Muscle of leg (tissue), 11 donors: Measurements from ENCODE around the gene GSTO1. TPM values are rescaled to one million over a fixed set of nuclear protein-coding genes. Genes with fewer than 3 reads are reported as not detected.

Experiments
- DNase-seq: peaks from one replicate; pipeline ENCODE4 v3.0.0; 2013
- H3K27ac ChIP-seq: one replicate; pipeline ENCODE4 v1.5.1; 2013; ENCODE audit warnings: mild to moderate bottlenecking, low read length, control low read depth
- H3K27me3 ChIP-seq: one replicate; pipeline ENCODE4 v1.6.1; 2013; ENCODE audit warnings: low read length; ENCODE audit not compliant: control insufficient read depth, insufficient read depth
- H3K36me3 ChIP-seq: one replicate; pipeline ENCODE4 v1.6.1; 2013; ENCODE audit warnings: low read length; ENCODE audit not compliant: control insufficient read depth, insufficient read depth
- H3K4me1 ChIP-seq: one replicate; pipeline ENCODE4 v1.6.1; 2013; ENCODE audit warnings: low read length; ENCODE audit not compliant: control insufficient read depth, insufficient read depth
- H3K4me3 ChIP-seq: one replicate; pipeline ENCODE4 v1.5.1; 2013; ENCODE audit warnings: low read length, control low read depth
- H3K9me3 ChIP-seq: replicated peaks from 2 replicates; pipeline ENCODE4 v1.6.1; 2013; ENCODE audit warnings: low read depth, low read length; ENCODE audit not compliant: control insufficient read depth
- WGBS: methylation state at CpG from one replicate; pipeline ENCODE4 v1.1.5; 2013; ENCODE audit warnings: missing lambda C conversion rate; ENCODE audit not compliant: insufficient coverage; 5-methylcytosine and 5-hydroxymethylcytosine counted together
- polyA plus RNA-seq, 8 donors: library from polyadenylated mRNA; unstranded; fragments of 120-200 nt; gene quantifications; one replicate each; pipeline versions ENCODE4 v1.2.1 to v1.2.3, GENCODE V29; 2013; ENCODE audit warnings: inconsistent platforms in 1 of 8, low replicate concordance in 1 of 8; ENCODE audit not compliant: insufficient read length in 8 of 8, insufficient read depth in 1 of 8
- total RNA-seq: library from RNA; stranded (reverse); fragments of 120-200 nt; gene quantifications from one replicate; pipeline ENCODE4 v1.2.4, GENCODE V29; 2013

The GSTO1 gene
- total and polyA plus RNA-seq, 9 donors: 37.5 to 50.7 (median 45.2) TPM

GRCh38 chr10:104273286-104273685, 18.6 kb downstream of the GSTO1 start:
- WGBS: no CpG with 5 or more reads among the region's 1 CpG
- H3K36me3 ChIP-seq: no peaks in the 10 kb centered on the region
- no peak overlapping the region for H3K4me3 ChIP-seq

GRCh38 chr10:104273899-104274575, 19.3 kb downstream of the GSTO1 start:
- Histone ChIP-seq H3K36me3 (no peaks in the 10 kb centered on the region), H3K27me3 (peaks cover 12% of the 10 kb centered on the region), H3K4me3 (no peak overlapping the region), H3K4me1 (no peaks in the 10 kb centered on the region), H3K9me3 (no peaks in the 10 kb centered on the region), H3K27ac (no peak overlapping the region)
- no peak for DNase-seq
- 93% methylated on average over 3 of the region's 4 CpGs for WGBS

More at GRCh38 chr10:104273286-104273685, 18.6 kb downstream of the GSTO1 start:
- no peak for DNase-seq
- H3K27me3 ChIP-seq: peaks cover 12% of the 10 kb centered on the region
- peaks cover 2% of the 10 kb centered on the region for H3K4me1 ChIP-seq
- no peak overlapping the region for H3K27ac ChIP-seq
- no peaks in the 10 kb centered on the region for H3K9me3 ChIP-seq

- no peaks in the 10 kb centered on the region for H3K9me3 ChIP-seq
- H3K27me3 ChIP-seq: peaks cover 12% of the 10 kb centered on the region
- no peak overlapping the region for H3K4me3 ChIP-seq
- DNase-seq: no peak
- no peaks in the 10 kb centered on the region for H3K4me1 ChIP-seq
- no peak overlapping the region for H3K27ac ChIP-seq
- H3K36me3 ChIP-seq: no peaks in the 10 kb centered on the region
- 11% methylated on average over 36 of the region's 42 CpGs for WGBS
These were observed 20.4 kb downstream of the GSTO1 start for GRCh38 chr10:104274762-104275721.

GRCh38 chr10:104276192-104276591, 21.5 kb downstream of the GSTO1 start:
- peaks cover 12% of the 10 kb centered on the region for H3K27me3 ChIP-seq
- no peaks in the 10 kb centered on the region for H3K36me3 ChIP-seq
- H3K9me3 ChIP-seq: no peaks in the 10 kb centered on the region
- H3K4me3 ChIP-seq: no peak overlapping the region
- no CpG with 5 or more reads among the region's 1 CpG for WGBS
- H3K27ac ChIP-seq: no peak overlapping the region
- no peak for DNase-seq
- no peaks in the 10 kb centered on the region for H3K4me1 ChIP-seq

- no peak overlapping the region for H3K4me3 ChIP-seq
- WGBS: no CpG with 5 or more reads among the region's 2 CpGs
These were observed 23.1 kb downstream of the GSTO1 start for GRCh38 chr10:104277785-104278184.

GRCh38 chr10:104279550-104280259, 25.0 kb downstream of the GSTO1 start:
- Histone ChIP-seq H3K4me3 (no peak overlapping the region), H3K4me1 (no peaks in the 10 kb centered on the region), H3K36me3 (no peaks in the 10 kb centered on the region), H3K27me3 (peaks cover 9% of the 10 kb centered on the region), H3K9me3 (no peaks in the 10 kb centered on the region), H3K27ac (no peak overlapping the region)
- no CpG with 5 or more reads among the region's 3 CpGs for WGBS
- no peak for DNase-seq

More at GRCh38 chr10:104277785-104278184, 23.1 kb downstream of the GSTO1 start:
- H3K36me3 ChIP-seq: no peaks in the 10 kb centered on the region
- H3K27me3 ChIP-seq: peaks cover 12% of the 10 kb centered on the region
- H3K9me3 ChIP-seq: no peaks in the 10 kb centered on the region
- DNase-seq: no peak
- no peaks in the 10 kb centered on the region for H3K4me1 ChIP-seq
- no peak overlapping the region for H3K27ac ChIP-seq

- DNase-seq: no peak
- Histone ChIP-seq H3K27me3 (no peaks in the 10 kb centered on the region), H3K27ac (no peak overlapping the region), H3K9me3 (no peaks in the 10 kb centered on the region), H3K4me1 (no peaks in the 10 kb centered on the region), H3K4me3 (no peak overlapping the region), H3K36me3 (no peaks in the 10 kb centered on the region)
- WGBS: 83% methylated on average over 3 of the region's 3 CpGs
These were observed 27.0 kb downstream of the GSTO1 start for GRCh38 chr10:104281694-104282093.

GRCh38 chr10:104284846-104285245, 30.2 kb downstream of the GSTO1 start:
- WGBS: 65% methylated on average over 5 of the region's 7 CpGs
- Histone ChIP-seq H3K36me3 (no peaks in the 10 kb centered on the region), H3K9me3 (no peaks in the 10 kb centered on the region), H3K27me3 (no peaks in the 10 kb centered on the region), H3K4me3 (no peak overlapping the region), H3K27ac (no peak overlapping the region), H3K4me1 (no peaks in the 10 kb centered on the region)
- no peak for DNase-seq

- WGBS: 80% methylated on average over 1 of the region's 2 CpGs
- DNase-seq: no peak
- H3K9me3 ChIP-seq: no peaks in the 10 kb centered on the region
- no peaks in the 10 kb centered on the region for H3K36me3 ChIP-seq
- no peaks in the 10 kb centered on the region for H3K4me1 ChIP-seq
- peaks cover 3% of the 10 kb centered on the region for H3K27me3 ChIP-seq
- no peak overlapping the region for H3K4me3 ChIP-seq
- no peak overlapping the region for H3K27ac ChIP-seq
These were observed 32.2 kb downstream of the GSTO1 start for GRCh38 chr10:104286939-104287338.

- no peaks in the 10 kb centered on the region for H3K36me3 ChIP-seq
- H3K4me3 ChIP-seq: no peak overlapping the region
- no peak for DNase-seq
- WGBS: no CpG with 5 or more reads among the region's 1 CpG
- H3K4me1 ChIP-seq: no peaks in the 10 kb centered on the region
- no peaks in the 10 kb centered on the region for H3K9me3 ChIP-seq
- peaks cover 3% of the 10 kb centered on the region for H3K27me3 ChIP-seq
- no peak overlapping the region for H3K27ac ChIP-seq
These were observed 33.7 kb downstream of the GSTO1 start for GRCh38 chr10:104288355-104288754.
